WI38 (cell line): ENCODE data around the gene LRP2.

Experiments
- H3K4me3 ChIP-seq: 2 replicates; pipeline ENCODE4 v1.5.1; 2011; ENCODE audit warnings: low read depth, mild to moderate bottlenecking, control low read depth, low read length
- TF ChIP-seq, protein P1 (sequence below): IDR thresholded peaks from 2 replicates; pipeline ENCODE4 v1.5.1; 2012; ENCODE audit warnings: low read depth, mild to moderate bottlenecking, control low read depth, low read length

The LRP2 gene

DNA sequence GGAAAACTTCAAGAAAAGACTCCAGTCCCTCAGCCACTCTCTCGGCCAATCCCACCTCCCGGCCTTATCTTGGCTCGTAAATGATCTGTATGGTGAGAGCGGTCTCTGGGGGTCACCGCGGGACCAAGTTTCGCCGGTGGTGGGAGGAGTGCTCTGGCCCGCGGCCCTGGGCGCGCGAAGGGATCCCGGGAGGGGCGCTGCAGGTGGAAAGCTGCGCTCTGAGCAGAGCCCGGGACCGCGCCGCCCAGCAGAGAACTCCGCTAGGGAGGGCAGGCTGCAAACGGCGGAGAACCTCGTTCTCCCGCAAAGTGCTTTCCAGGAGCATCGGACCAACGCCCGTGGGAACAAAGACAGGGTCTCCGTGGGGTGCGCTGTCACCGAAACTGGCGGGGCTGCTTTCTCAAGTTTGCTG, 622 bp downstream of the LRP2 start:
- peak overlapping the region; percentile 43 for H3K4me3 ChIP-seq
- TF ChIP-seq, protein P1, sequence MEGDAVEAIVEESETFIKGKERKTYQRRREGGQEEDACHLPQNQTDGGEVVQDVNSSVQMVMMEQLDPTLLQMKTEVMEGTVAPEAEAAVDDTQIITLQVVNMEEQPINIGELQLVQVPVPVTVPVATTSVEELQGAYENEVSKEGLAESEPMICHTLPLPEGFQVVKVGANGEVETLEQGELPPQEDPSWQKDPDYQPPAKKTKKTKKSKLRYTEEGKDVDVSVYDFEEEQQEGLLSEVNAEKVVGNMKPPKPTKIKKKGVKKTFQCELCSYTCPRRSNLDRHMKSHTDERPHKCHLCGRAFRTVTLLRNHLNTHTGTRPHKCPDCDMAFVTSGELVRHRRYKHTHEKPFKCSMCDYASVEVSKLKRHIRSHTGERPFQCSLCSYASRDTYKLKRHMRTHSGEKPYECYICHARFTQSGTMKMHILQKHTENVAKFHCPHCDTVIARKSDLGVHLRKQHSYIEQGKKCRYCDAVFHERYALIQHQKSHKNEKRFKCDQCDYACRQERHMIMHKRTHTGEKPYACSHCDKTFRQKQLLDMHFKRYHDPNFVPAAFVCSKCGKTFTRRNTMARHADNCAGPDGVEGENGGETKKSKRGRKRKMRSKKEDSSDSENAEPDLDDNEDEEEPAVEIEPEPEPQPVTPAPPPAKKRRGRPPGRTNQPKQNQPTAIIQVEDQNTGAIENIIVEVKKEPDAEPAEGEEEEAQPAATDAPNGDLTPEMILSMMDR = no peak

DNA sequence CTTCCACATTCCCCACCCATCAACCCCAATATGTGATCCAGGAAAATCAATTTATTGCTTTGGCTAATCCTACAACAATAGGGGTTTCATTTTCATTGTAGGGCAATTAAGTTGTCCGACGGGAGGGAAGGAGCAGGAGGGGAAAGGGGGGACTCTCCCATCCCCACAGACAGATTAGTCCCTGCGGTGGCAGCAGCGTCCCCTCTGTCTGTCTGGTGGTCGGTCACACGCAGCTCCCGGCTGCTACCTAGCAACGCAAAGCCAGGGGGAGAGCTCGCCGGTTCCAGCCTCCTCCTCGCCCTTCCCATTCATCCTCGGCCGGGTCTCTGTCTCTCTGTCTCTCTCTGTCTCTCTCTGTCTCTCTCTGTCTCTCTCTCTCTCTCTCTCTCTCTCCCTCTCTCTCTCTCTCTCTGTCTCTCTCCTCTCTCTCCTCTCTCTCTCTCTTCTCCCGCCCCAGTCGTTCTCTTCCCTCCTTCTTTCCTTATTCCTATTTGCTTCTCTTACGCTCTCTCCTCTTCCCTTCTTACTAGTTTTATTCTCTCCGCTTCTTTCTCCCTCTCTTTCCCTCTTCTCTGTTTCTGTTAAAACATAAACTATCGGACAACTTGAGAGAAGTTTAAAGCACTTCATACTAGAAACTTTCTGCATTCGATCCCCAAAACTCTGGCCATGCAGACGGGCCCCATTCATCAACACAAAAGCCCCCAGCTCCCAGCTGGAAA, 1.2 kb downstream of the LRP2 start:
- TF ChIP-seq, protein P1 = no peak
- peak overlapping the region; percentile 43 for H3K4me3 ChIP-seq

DNA sequence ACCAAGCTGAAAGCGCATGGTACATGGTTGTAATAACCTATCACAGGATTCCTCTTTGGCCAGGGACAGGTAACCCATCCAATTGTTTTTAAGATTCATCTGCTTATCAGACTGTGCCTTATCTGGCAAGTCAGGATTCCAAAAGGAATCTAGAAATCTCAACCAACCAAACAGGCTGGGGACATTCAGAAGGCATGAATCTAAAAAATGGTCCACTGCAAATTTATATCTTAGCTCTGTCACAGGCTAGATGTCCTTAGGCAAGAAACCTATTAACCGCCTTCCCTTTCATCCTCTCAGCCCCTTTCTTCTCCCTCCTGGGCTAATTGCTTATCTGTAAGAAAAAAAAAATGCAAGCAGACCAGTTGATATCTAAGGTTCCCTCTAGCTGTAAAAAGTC, 4.3 kb downstream of the LRP2 start:
- no peak overlapping the region for H3K4me3 ChIP-seq
- TF ChIP-seq, protein P1 = no peak

DNA sequence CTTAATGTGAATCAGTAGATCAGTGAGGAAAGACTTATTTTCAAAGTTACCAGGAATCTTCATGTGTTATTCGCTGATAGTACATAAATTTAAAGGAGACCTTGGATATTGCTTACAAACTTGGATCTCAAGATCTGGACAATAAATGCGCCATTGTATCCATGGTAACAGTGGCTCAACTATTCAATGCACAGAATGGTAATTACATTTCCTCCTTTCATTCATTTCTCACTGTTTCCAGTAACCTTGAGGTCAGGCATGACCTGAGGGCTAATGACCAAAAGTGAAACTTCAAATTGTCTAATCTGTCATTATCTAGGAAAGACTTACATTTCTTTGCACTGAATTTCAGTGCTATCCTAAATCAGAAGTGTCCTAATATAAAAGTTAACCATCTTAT, 8.1 kb downstream of the LRP2 start:
- no peak overlapping the region for H3K4me3 ChIP-seq
- TF ChIP-seq, protein P1 = no peak

DNA sequence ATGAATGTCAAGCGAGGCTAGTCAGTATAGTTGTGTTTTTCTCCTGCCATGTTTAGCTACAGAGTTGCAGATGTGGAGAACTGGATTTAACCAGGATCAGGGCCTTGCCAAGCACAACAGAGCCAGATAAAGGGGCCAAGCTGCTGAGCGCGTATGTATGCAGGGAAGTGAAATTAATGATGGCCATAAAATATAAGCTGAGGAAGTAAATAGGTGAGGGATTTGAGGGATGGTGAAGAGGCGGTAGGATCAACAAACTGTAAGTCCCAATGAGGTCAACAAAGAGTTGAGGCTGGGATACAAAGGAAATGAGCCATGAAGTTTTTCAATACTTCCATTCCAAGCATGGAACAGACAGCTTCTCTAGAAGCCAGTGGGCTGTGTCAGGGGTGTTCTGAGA, 10.6 kb downstream of the LRP2 start:
- TF ChIP-seq, protein P1 = no peak
- H3K4me3 ChIP-seq = no peak overlapping the region

DNA sequence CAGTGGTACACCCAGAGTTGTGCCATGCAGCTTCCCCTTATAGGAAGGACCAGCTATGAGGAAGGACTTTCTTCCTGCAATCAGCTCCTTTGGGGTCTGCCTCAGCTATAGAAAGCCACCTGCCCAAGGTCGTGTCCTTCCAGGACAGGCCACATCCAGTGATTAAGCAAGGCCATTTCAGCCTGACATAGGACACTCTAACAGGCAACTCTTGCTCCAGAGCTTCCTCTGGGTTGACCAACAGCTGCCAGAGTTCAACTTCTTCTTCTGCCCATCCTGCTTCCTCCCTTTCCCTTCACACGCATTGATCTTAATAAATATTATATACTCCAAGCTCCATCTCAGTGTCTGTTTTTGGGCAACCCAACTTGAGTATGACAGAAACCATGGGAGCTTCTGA, 12.8 kb downstream of the LRP2 start:
- H3K4me3 ChIP-seq = no peak overlapping the region
- TF ChIP-seq, protein P1 = no peak

DNA sequence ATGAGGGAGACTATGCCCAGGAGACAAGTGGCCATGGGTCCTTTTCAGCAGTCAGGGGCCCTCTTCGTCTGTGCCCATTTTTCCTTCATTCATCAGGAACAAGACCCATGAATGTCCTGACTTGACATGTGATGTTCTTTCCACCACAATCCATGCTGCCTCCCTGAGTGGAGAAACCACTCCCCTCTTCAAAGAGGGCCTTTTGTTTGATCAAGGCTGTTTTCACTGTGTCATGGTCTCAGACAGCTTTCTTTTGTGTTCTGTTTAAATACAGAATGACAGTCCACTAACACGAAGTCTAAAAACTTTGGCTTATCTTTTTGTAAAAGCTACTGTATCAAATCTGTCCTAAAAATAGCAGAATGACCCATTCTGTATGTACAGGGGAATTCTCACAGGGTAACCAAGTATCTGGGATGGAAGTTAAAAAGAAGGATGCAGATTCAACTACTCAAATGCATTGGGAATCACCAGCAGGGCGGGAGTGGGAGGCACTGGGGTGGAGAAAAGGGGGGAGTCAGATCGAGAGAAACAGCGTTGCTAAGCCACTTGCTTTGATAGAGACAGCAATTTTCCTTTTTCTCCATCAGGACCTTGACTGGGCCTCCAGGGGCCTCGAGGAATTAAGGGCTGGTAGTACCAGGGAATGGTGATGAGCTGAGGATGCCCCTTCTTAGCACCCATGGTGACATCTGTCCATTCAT, 13.9 kb downstream of the LRP2 start:
- H3K4me3 ChIP-seq = no peak overlapping the region
- TF ChIP-seq, protein P1 = no peak
